Measurements from ENCODE around the gene ZNF536. TPM values are rescaled to one million over a fixed set of nuclear protein-coding genes. Genes with fewer than 3 reads are reported as not detected.

Gene ZNF536
- total and polyA plus RNA-seq, 2 donors (not counting 1 experiment from before 2014, with no cell fraction given): 0.50 TPM; not detected in 1

DNA sequence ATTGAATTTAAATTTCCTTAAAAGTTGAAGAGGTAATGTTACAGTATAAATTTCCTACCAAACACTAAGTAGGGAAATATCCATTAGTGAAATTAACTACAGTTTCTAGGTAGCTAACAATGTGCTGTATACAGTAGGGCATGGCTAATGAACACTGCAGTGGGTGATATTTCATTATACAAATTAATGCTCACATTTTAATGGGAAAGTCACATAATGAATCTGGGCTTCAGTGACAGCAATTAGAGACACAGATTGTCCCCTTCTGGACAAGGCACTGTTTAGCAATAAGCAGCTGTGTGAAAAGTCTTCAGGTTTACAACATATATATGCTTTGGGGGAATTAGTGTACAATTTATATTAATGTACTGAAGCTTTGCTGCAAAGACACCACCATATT, 169.4 kb downstream of the ZNF536 start:
- Histone ChIP-seq H3K4me1 (ENCODE audit: control insufficient read depth, extremely low read depth, insufficient read depth, low read length) (no peaks in the 10 kb centered on the region), H3K27me3 (ENCODE audit: control insufficient read depth, insufficient read depth, low read length) (no peaks in the 10 kb centered on the region), H4K20me1 (ENCODE audit: control insufficient read depth, extremely low read depth, insufficient read depth, low read length) (no peaks in the 10 kb centered on the region), H3K4me2 (ENCODE audit: extremely low read depth, insufficient read depth, low read length) (no peak overlapping the region), H3K36me3 (ENCODE audit: control insufficient read depth, insufficient read depth, low read length) (no peaks in the 10 kb centered on the region), H3K79me2 (ENCODE audit: control insufficient read depth, insufficient read depth, low read length) (no peaks in the 10 kb centered on the region), H3K27ac (ENCODE audit: insufficient read depth, low read length) (no peak overlapping the region), H2AFZ (ENCODE audit: low read length) (no peak overlapping the region), H3K9ac (ENCODE audit: insufficient read depth, low read length) (no peak overlapping the region), H3K4me3 (replicated peaks in 1 of 4; ENCODE audit: control extremely low read depth in 1 of 4, insufficient read depth in 1 of 4, low read depth in 3 of 4, low read length in 4 of 4) (no peak overlapping the region), H3K9me3 (ENCODE audit: control insufficient read depth, insufficient read depth, low read depth, low read length) (no peaks in the 10 kb centered on the region)
- DNase-seq (ENCODE audit: low read depth in 2 of 2): no peak
- no peak for TF ChIP-seq EZH2 (IDR thresholded peaks at IDR 0.05; ENCODE audit: low read length, missing control alignments)
- TF ChIP-seq, protein P1, sequence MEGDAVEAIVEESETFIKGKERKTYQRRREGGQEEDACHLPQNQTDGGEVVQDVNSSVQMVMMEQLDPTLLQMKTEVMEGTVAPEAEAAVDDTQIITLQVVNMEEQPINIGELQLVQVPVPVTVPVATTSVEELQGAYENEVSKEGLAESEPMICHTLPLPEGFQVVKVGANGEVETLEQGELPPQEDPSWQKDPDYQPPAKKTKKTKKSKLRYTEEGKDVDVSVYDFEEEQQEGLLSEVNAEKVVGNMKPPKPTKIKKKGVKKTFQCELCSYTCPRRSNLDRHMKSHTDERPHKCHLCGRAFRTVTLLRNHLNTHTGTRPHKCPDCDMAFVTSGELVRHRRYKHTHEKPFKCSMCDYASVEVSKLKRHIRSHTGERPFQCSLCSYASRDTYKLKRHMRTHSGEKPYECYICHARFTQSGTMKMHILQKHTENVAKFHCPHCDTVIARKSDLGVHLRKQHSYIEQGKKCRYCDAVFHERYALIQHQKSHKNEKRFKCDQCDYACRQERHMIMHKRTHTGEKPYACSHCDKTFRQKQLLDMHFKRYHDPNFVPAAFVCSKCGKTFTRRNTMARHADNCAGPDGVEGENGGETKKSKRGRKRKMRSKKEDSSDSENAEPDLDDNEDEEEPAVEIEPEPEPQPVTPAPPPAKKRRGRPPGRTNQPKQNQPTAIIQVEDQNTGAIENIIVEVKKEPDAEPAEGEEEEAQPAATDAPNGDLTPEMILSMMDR (conservative IDR thresholded peaks at IDR 0.05 in 1 of 2, IDR thresholded peaks at IDR 0.05 in 1 of 2; ENCODE audit: low read depth in 1 of 2, low read length in 2 of 2): no peak

DNA sequence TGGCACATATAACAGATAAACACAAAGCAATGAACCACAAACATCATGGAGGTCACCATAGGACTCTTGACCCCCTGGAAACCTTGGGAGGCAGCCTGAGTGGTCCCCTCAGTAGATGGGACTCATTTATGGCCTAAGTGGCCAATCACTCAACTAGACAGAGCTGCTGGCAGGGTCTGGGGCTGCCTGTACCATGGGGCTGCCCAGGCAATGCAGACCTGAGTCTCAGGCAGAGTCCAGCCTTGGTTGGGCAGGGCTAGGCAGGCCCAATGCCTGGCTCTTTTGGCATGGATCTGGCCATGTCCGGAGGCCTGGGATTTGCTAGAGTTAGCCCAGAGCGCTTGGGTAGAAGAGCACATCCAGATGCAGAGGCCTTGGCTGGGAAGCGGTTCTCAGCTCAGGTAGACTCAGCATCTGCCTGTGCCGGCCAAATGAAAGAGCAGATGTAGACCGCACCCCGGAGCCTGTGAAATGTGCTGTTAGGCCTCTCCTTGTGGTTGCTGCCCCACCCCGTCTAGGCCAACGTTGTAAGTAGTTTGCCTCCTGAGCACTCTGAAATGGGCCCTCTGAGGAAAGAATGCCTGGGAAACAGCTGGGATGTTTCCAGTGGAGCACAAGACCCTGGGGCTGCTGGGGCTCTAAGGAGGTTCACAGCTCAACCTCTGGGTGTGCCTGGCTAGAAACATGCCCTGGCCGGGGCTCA, 171.2 kb downstream of the ZNF536 start:
- no peaks in the 10 kb centered on the region for H3K9me3 ChIP-seq (ENCODE audit: control insufficient read depth, insufficient read depth, low read depth, low read length)
- H3K36me3 ChIP-seq (ENCODE audit: control insufficient read depth, insufficient read depth, low read length): no peaks in the 10 kb centered on the region
- H4K20me1 ChIP-seq (ENCODE audit: control insufficient read depth, extremely low read depth, insufficient read depth, low read length): no peaks in the 10 kb centered on the region

DNA sequence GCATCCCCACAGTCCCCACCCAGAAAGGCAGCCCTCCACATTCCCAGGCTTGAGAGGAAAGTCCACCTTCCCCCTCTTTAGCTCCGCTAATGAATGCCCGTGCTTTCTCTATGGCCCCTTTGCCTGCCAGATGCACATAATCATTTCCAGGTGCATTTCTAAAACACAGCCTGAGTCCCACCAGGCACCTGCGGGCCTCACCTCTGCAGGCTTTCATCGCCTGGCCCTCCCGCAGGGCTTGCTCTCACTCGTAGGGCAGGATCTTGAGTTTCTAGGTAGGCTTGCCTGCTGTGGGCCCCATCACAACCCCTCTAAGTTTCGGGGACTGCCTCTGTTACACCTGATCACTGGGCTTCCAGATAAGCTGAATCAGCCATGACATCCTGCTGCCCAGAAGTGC, 173.6 kb downstream of the ZNF536 start:
- no peaks in the 10 kb centered on the region for H3K36me3 ChIP-seq (ENCODE audit: control insufficient read depth, insufficient read depth, low read length)
- TF ChIP-seq EZH2 (IDR thresholded peaks at IDR 0.05; ENCODE audit: low read length, missing control alignments): no peak
- TF ChIP-seq, protein P1 (conservative IDR thresholded peaks at IDR 0.05 in 1 of 2, IDR thresholded peaks at IDR 0.05 in 1 of 2; ENCODE audit: low read depth in 1 of 2, low read length in 2 of 2): no peak
- H3K9ac ChIP-seq (ENCODE audit: insufficient read depth, low read length): no peak overlapping the region
- H3K27me3 ChIP-seq (ENCODE audit: control insufficient read depth, insufficient read depth, low read length): no peaks in the 10 kb centered on the region
- H2AFZ ChIP-seq (ENCODE audit: low read length): no peak overlapping the region
- no peak overlapping the region for H3K27ac ChIP-seq (ENCODE audit: insufficient read depth, low read length)
- no peak overlapping the region for H3K4me3 ChIP-seq (replicated peaks in 1 of 4; ENCODE audit: control extremely low read depth in 1 of 4, insufficient read depth in 1 of 4, low read depth in 3 of 4, low read length in 4 of 4)
- H3K4me1 ChIP-seq (ENCODE audit: control insufficient read depth, extremely low read depth, insufficient read depth, low read length): no peaks in the 10 kb centered on the region
- no peak overlapping the region for H3K4me2 ChIP-seq (ENCODE audit: extremely low read depth, insufficient read depth, low read length)
- DNase-seq (ENCODE audit: low read depth in 2 of 2): no peak
- no peaks in the 10 kb centered on the region for H4K20me1 ChIP-seq (ENCODE audit: control insufficient read depth, extremely low read depth, insufficient read depth, low read length)
- H3K79me2 ChIP-seq (ENCODE audit: control insufficient read depth, insufficient read depth, low read length): no peaks in the 10 kb centered on the region
- H3K9me3 ChIP-seq (ENCODE audit: control insufficient read depth, insufficient read depth, low read depth, low read length): no peaks in the 10 kb centered on the region

More for the DNA sequence above, 171.2 kb downstream of the ZNF536 start:
- TF ChIP-seq EZH2 (IDR thresholded peaks at IDR 0.05; ENCODE audit: low read length, missing control alignments): no peak
- TF ChIP-seq, protein P1 (conservative IDR thresholded peaks at IDR 0.05 in 1 of 2, IDR thresholded peaks at IDR 0.05 in 1 of 2; ENCODE audit: low read depth in 1 of 2, low read length in 2 of 2): no peak
- H2AFZ ChIP-seq (ENCODE audit: low read length): no peak overlapping the region
- no peaks in the 10 kb centered on the region for H3K79me2 ChIP-seq (ENCODE audit: control insufficient read depth, insufficient read depth, low read length)
- H3K4me3 ChIP-seq (replicated peaks in 1 of 4; ENCODE audit: control extremely low read depth in 1 of 4, insufficient read depth in 1 of 4, low read depth in 3 of 4, low read length in 4 of 4): no peak overlapping the region
- H3K27me3 ChIP-seq (ENCODE audit: control insufficient read depth, insufficient read depth, low read length): no peaks in the 10 kb centered on the region
- H3K4me2 ChIP-seq (ENCODE audit: extremely low read depth, insufficient read depth, low read length): no peak overlapping the region
- H3K4me1 ChIP-seq (ENCODE audit: control insufficient read depth, extremely low read depth, insufficient read depth, low read length): no peaks in the 10 kb centered on the region
- no peak overlapping the region for H3K9ac ChIP-seq (ENCODE audit: insufficient read depth, low read length)
- DNase-seq (ENCODE audit: low read depth in 2 of 2): no peak
- no peak overlapping the region for H3K27ac ChIP-seq (ENCODE audit: insufficient read depth, low read length)
